DOHH2 (cell line): ENCODE results near the gene MPRIP.

ENCODE experiments used
- H3F3A ChIP-seq: fragments of 200-600 bp; sonication (generic), shearing (Covaris generic); 2 replicates; pipeline ENCODE4 v1.6.0; 2016; ENCODE audit warnings: antibody characterized with exemption, mild to moderate bottlenecking; ENCODE audit not compliant: control insufficient read depth, insufficient read depth
- H3K27ac ChIP-seq: fragments of 200-600 bp; sonication (generic); 2 replicates; pipeline ENCODE4 v1.5.1; 2014; ENCODE audit warnings: low read depth, mild to moderate bottlenecking, low read length, moderate library complexity
- H3K27me3 ChIP-seq: fragments of 200-600 bp; sonication (generic); 2 replicates; pipeline ENCODE4 v1.6.1; 2014; ENCODE audit warnings: mild to moderate bottlenecking, low read length, mixed read lengths; ENCODE audit not compliant: control insufficient read depth
- H3K36me3 ChIP-seq: fragments of 200-600 bp; sonication (generic); 2 replicates; pipeline ENCODE4 v1.6.1; 2014; ENCODE audit warnings: mild to moderate bottlenecking, low read length, moderate library complexity, mixed read lengths; ENCODE audit not compliant: control insufficient read depth
- H3K4me1 ChIP-seq: fragments of 200-600 bp; sonication (generic); 2 replicates; pipeline ENCODE4 v1.6.1; 2014; ENCODE audit warnings: mild to moderate bottlenecking, low read length, mixed read lengths; ENCODE audit not compliant: control insufficient read depth
- H3K4me2 ChIP-seq: fragments of 200-600 bp; sonication (generic); 2 replicates; pipeline ENCODE4 v1.6.0; 2014; ENCODE audit warnings: mild to moderate bottlenecking, low read length, moderate library complexity
- H3K4me3 ChIP-seq: fragments of 200-600 bp; sonication (generic); 2 replicates; pipeline ENCODE4 v1.5.1; 2014; ENCODE audit warnings: mild to moderate bottlenecking, low read length, mixed read lengths
- H3K79me2 ChIP-seq: fragments of 200-600 bp; sonication (generic); 2 replicates; pipeline ENCODE4 v1.6.1; 2014; ENCODE audit warnings: mild to moderate bottlenecking, low read length, mixed read lengths; ENCODE audit not compliant: control insufficient read depth
- H3K9me2 ChIP-seq: fragments of 200-600 bp; sonication (generic); replicated peaks from 2 replicates; pipeline ENCODE4 v1.6.1; 2014; ENCODE audit warnings: mild to moderate bottlenecking, low read length, mixed read lengths; ENCODE audit not compliant: control insufficient read depth
- H3K9me3 ChIP-seq: fragments of 200-600 bp; sonication (generic); 2 replicates; pipeline ENCODE4 v1.6.1; 2014; ENCODE audit warnings: antibody characterized with exemption, low read length, mixed read lengths; ENCODE audit not compliant: control insufficient read depth, insufficient read depth
- H4K20me1 ChIP-seq: fragments of 200-600 bp; sonication (generic); 2 replicates; pipeline ENCODE4 v1.6.0; 2014; ENCODE audit warnings: low read depth, mild to moderate bottlenecking, antibody characterized with exemption, low read length, moderate library complexity; ENCODE audit not compliant: control insufficient read depth, insufficient read depth
- EZH2phosphoT487 ChIP-seq: fragments of 200-600 bp; sonication (generic); IDR thresholded peaks from 2 replicates; pipeline ENCODE4 v1.6.1; 2017; ENCODE audit warnings: borderline replicate concordance, mild to moderate bottlenecking, antibody characterized with exemption, low read length, moderate library complexity, mixed read lengths
- TF ChIP-seq, protein P1 (sequence below): fragments of 200-600 bp; sonication (generic); IDR thresholded peaks from one replicate; pipeline ENCODE4 v1.5.1; 2014; ENCODE audit warnings: antibody characterized with exemption, mild to moderate bottlenecking, low read depth, low read length; ENCODE audit not compliant: poor library complexity, severe bottlenecking

The MPRIP gene

DNA sequence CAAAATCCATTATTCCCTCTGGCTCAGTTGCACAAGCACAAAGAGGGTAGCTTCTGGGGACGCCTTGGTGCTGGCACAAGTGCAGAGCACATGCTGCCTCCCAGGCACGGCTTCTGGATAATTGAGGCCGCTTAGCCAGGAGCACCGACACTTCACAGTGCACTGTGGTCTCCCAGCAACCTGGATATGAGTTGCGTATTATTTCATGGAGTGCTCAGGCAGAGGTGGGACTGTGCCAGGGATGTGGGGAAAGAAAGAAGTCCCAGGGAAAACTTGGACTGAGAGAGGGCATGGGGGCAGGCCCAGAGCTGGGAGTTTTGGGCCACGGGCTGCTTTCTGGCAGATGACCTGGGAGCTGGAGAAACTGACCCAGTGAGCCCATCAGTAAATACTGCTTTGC, 37.5 kb downstream of the MPRIP start:
- no peaks in the 10 kb centered on the region for H3K9me2 ChIP-seq
- no peaks in the 10 kb centered on the region for H3K9me3 ChIP-seq
- H3K4me1 ChIP-seq, result no peaks in the 10 kb centered on the region
- H3K27ac ChIP-seq, result no peak overlapping the region
- H3K36me3 ChIP-seq, result peaks cover 13% of the 10 kb centered on the region
- no peak for TF ChIP-seq EZH2phosphoT487
- TF ChIP-seq, protein P1, sequence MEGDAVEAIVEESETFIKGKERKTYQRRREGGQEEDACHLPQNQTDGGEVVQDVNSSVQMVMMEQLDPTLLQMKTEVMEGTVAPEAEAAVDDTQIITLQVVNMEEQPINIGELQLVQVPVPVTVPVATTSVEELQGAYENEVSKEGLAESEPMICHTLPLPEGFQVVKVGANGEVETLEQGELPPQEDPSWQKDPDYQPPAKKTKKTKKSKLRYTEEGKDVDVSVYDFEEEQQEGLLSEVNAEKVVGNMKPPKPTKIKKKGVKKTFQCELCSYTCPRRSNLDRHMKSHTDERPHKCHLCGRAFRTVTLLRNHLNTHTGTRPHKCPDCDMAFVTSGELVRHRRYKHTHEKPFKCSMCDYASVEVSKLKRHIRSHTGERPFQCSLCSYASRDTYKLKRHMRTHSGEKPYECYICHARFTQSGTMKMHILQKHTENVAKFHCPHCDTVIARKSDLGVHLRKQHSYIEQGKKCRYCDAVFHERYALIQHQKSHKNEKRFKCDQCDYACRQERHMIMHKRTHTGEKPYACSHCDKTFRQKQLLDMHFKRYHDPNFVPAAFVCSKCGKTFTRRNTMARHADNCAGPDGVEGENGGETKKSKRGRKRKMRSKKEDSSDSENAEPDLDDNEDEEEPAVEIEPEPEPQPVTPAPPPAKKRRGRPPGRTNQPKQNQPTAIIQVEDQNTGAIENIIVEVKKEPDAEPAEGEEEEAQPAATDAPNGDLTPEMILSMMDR, result no peak
- H3K79me2 ChIP-seq, result peaks cover 34% of the 10 kb centered on the region
- no peaks in the 10 kb centered on the region for H3F3A ChIP-seq
- no peaks in the 10 kb centered on the region for H3K27me3 ChIP-seq
- H3K4me3 ChIP-seq, result no peak overlapping the region
- H3K4me2 ChIP-seq, result no peak overlapping the region
- H4K20me1 ChIP-seq, result no peaks in the 10 kb centered on the region

DNA sequence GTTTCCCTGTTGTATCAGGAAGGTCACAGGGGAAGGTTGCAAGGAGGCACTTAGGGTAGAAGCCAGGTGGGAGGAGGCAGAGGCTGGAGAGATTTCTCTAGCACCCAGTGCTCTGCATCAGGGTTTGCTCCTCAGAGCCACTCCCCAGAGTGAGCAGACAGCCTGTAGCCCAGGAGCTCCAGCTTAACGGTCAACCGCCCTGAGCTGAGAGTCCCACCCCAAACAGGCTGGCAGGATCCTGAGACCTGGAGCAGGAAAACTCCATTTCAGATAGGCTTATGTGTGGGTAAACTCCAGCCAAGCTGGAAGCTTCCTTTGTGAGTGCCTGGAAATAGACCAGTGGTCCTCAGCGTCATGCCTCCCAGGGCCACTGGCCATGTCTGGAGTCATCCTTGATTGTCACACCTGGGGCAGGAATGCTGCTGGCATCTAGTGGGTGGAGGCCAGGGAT, 37.9 kb downstream of the MPRIP start:
- H3K4me2 ChIP-seq, result no peak overlapping the region
- TF ChIP-seq EZH2phosphoT487, result no peak
- TF ChIP-seq, protein P1, result no peak
- no peaks in the 10 kb centered on the region for H3K27me3 ChIP-seq
- no peaks in the 10 kb centered on the region for H4K20me1 ChIP-seq
- no peak overlapping the region for H3K4me3 ChIP-seq
- H3K27ac ChIP-seq, result no peak overlapping the region
- peaks cover 13% of the 10 kb centered on the region for H3K36me3 ChIP-seq
- H3K9me3 ChIP-seq, result no peaks in the 10 kb centered on the region
- H3K9me2 ChIP-seq, result no peaks in the 10 kb centered on the region
- peaks cover 29% of the 10 kb centered on the region for H3K79me2 ChIP-seq
- no peaks in the 10 kb centered on the region for H3F3A ChIP-seq
- no peaks in the 10 kb centered on the region for H3K4me1 ChIP-seq

DNA sequence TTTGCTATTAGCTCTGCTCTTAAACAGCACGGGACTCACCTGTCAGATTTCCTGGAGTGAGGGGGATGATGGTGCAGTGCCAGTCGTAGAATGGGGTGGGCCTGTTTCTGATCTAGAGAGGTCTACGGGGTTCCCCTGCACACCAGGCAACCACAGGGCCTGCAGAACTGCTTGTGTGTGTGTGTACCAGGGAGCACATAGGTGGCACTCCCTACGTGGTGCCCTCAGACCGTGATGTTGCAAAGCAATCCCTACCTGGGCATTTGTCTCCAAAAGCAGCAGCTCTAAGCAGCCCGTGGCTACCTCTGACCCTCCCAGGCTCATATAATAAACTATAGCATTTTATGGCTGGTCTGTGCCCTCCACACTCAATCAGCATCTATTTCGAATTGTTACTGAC, 38.5 kb downstream of the MPRIP start:
- Histone ChIP-seq H4K20me1 (no peaks in the 10 kb centered on the region), H3K27ac (no peak overlapping the region), H3K4me3 (no peak overlapping the region), H3K4me2 (no peak overlapping the region), H3K27me3 (no peaks in the 10 kb centered on the region), H3K36me3 (peaks cover 13% of the 10 kb centered on the region), H3K9me2 (no peaks in the 10 kb centered on the region), H3F3A (no peaks in the 10 kb centered on the region), H3K4me1 (no peaks in the 10 kb centered on the region), H3K9me3 (no peaks in the 10 kb centered on the region), H3K79me2 (peaks cover 24% of the 10 kb centered on the region)
- TF ChIP-seq, protein P1, result no peak
- no peak for TF ChIP-seq EZH2phosphoT487
